Activated naive CD4-positive, alpha-beta T cell treated with anti-CD3 and anti-CD28 coated beads for 36 hours (primary cell): ENCODE measurements around the gene PPIP5K1. TPM values are rescaled to one million over a fixed set of nuclear protein-coding genes. Genes with fewer than 3 reads are reported as not detected.
"Not testable (repeated sequence)": the region's sequence is repeated elsewhere in the genome, so short reads cannot be mapped to it uniquely, and the experiment has no call there.

ENCODE experiments used
- CTCF ChIA-PET: fragments of 350-600 bp; sonication (Branson Sonifier 250); formaldehyde crosslinking; loops from one replicate; lab custom pipeline; 2021; ENCODE audit warnings: antibody characterized with exemption; lab: Charles Lee
- DNase-seq: peaks from one replicate; pipeline ENCODE4 v3.0.0-alpha.2; 2020
- H3K27ac Mint-ChIP-seq: one replicate; pipeline ENCODE4 v1.8.0; 2021; ENCODE audit warnings: mild to moderate bottlenecking, mixed read lengths
- H3K27me3 Mint-ChIP-seq: one replicate; pipeline ENCODE4 v1.8.0; 2021; ENCODE audit warnings: low read depth, mixed read lengths
- H3K36me3 Mint-ChIP-seq: one replicate; pipeline ENCODE4 v1.8.0; 2021; ENCODE audit warnings: low read depth, mixed read lengths
- H3K4me1 Mint-ChIP-seq: one replicate; pipeline ENCODE4 v1.8.0; 2021; ENCODE audit warnings: low read depth, mixed read lengths
- H3K4me3 Mint-ChIP-seq: one replicate; pipeline ENCODE4 v1.8.0; 2021; ENCODE audit warnings: mild to moderate bottlenecking, moderate library complexity, mixed read lengths
- H3K9me3 Mint-ChIP-seq: one replicate; pipeline ENCODE4 v1.8.0; 2021; ENCODE audit warnings: mixed read lengths
- intact Hi-C: fragments of 100-400 bp; cut with micrococcal nuclease; formaldehyde crosslinking; loops from one replicate; pipeline ENCODE4 v1.15.1; 2023
- total RNA-seq, 2 experiments: library from RNA; stranded (reverse); gene quantifications; one replicate each; pipeline ENCODE4 v1.2.3, GENCODE V29; 2021

Gene PPIP5K1
- total RNA-seq, 2 experiments from 2014 or later = 27.8 to 33.4 TPM

DNA sequence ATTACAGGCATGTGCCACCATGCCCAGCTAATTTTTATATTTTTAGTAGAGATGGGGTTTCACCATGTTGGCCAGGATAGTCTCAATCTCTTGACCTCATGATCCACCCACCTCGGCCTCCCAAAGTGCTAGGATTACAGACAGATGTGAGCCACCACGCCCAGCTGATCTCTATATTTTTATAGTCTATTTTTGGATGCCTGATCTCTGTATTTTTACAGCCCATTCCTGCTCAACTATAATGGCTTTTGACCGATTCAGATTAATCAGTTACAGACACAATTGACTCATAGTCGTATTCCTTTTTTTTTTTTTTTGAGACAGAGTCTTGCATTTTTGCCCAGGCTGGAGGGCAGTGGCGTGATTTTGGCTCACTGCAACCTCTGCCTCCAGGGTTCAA lies 57.2 kb downstream of the PPIP5K1 start:
- H3K9me3 Mint-ChIP-seq, H3K27ac Mint-ChIP-seq, H3K36me3 Mint-ChIP-seq, intact Hi-C loops, H3K4me1 Mint-ChIP-seq, H3K27me3 Mint-ChIP-seq, H3K4me3 Mint-ChIP-seq, CTCF ChIA-PET, DNase-seq: not testable (repeated sequence)

GRCh38 chr15:43531018-43531670 lies 58.9 kb downstream of the PPIP5K1 start:
- CTCF ChIA-PET = interaction anchor here (0.9 kb wide), 1 partner anchor 18 kb away, joined by 3 read pairs; no protein-coding TSS in a partner anchor
- Mint-ChIP-seq H3K27me3 (no peaks in the 10 kb centered on the region), H3K4me3 (no peak overlapping the region), H3K4me1 (no peaks in the 10 kb centered on the region), H3K9me3 (no peaks in the 10 kb centered on the region), H3K36me3 (no peaks in the 10 kb centered on the region), H3K27ac (no peak overlapping the region)
- no peak for DNase-seq
- intact Hi-C loops = no loop called here

GRCh38 chr15:43529587-43530345 lies 60.2 kb downstream of the PPIP5K1 start:
- H3K36me3 Mint-ChIP-seq = no peaks in the 10 kb centered on the region
- H3K27me3 Mint-ChIP-seq = no peaks in the 10 kb centered on the region
- H3K4me3 Mint-ChIP-seq = no peak overlapping the region
- H3K4me1 Mint-ChIP-seq = peaks cover 7% of the 10 kb centered on the region
- intact Hi-C loops = no loop called here
- CTCF ChIA-PET = interaction anchor here (0.9 kb wide), 1 partner anchor 17 kb away, joined by 3 read pairs; no protein-coding TSS in a partner anchor
- H3K27ac Mint-ChIP-seq = no peak overlapping the region
- DNase-seq = no peak
- H3K9me3 Mint-ChIP-seq = no peaks in the 10 kb centered on the region

GRCh38 chr15:43529141-43529540 lies 60.9 kb downstream of the PPIP5K1 start:
- CTCF ChIA-PET = interaction anchor here (0.6 to 1.0 kb wide), 3 partner anchors 15 to 281 kb away, joined by 3 to 4 read pairs (median 3); no protein-coding TSS in a partner anchor
- Mint-ChIP-seq H3K27me3 (no peaks in the 10 kb centered on the region), H3K4me1 (peaks cover 8% of the 10 kb centered on the region), H3K27ac (no peak overlapping the region), H3K9me3 (no peaks in the 10 kb centered on the region), H3K36me3 (no peaks in the 10 kb centered on the region), H3K4me3 (no peak overlapping the region)
- DNase-seq = no peak
- intact Hi-C loops = no loop called here

DNA sequence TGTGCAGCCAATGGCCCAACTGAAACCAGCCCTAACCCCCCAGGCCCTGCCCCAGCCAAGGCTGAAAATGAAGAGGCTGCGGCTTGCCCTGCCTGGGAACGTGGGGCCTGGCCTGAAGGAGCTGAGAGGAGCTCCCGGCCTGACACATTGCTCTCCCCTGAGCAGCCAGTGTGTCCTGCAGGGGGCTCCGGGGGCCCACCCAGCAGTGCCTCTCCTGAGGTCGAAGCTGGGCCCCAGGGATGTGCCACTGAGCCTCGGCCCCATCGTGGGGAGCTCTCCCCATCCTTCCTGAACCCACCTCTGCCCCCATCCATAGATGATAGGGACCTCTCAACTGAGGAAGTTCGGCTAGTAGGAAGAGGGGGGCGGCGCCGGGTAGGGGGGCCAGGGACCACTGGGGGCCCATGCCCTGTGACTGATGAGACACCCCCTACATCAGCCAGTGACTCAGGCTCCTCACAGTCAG lies 61.4 kb downstream of the PPIP5K1 start:
- Mint-ChIP-seq H3K36me3 (no peaks in the 10 kb centered on the region), H3K27ac (no peak overlapping the region), H3K4me3 (no peak overlapping the region), H3K27me3 (no peaks in the 10 kb centered on the region), H3K4me1 (peaks cover 8% of the 10 kb centered on the region), H3K9me3 (no peaks in the 10 kb centered on the region)
- intact Hi-C loops = no loop called here
- CTCF ChIA-PET = interaction anchor here (0.6 to 1.0 kb wide), 3 partner anchors 14 to 281 kb away, joined by 3 to 4 read pairs (median 3); no protein-coding TSS in a partner anchor
- DNase-seq = no peak

DNA sequence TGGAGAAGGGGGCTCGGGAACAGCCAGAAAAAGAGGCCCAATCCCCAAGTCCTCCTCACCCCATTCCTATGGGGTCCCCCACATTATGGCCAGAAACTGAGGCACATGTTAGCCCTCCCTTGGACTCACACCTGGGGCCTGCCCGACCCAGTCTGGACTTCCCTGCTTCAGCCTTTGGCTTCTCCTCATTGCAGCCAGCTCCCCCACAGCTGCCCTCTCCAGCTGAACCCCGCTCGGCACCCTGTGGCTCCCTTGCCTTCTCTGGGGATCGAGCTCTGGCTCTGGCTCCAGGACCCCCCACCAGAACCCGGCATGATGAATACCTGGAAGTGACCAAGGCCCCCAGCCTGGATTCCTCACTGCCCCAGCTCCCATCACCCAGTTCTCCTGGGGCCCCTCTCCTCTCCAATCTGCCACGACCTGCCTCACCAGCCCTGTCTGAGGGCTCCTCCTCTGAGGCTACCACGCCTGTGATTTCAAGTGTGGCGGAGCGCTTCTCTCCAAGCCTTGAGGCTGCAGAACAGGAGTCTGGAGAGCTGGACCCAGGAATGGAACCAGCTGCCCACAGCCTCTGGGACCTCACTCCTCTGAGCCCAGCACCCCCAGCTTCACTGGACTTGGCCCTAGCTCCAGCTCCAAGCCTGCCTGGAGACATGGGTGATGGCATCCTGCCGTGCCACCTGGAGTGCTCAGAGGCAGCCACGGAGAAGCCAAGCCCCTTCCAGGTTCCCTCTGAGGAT lies 62.0 kb downstream of the PPIP5K1 start:
- Mint-ChIP-seq H3K9me3 (no peaks in the 10 kb centered on the region), H3K27me3 (no peaks in the 10 kb centered on the region), H3K4me1 (peaks cover 8% of the 10 kb centered on the region), H3K27ac (no peak overlapping the region), H3K4me3 (no peak overlapping the region), H3K36me3 (no peaks in the 10 kb centered on the region)
- DNase-seq = no peak
- intact Hi-C loops = no loop called here
- CTCF ChIA-PET = interaction anchor here (0.6 to 1.0 kb wide), 3 partner anchors 14 to 261 kb away, joined by 3 to 4 read pairs (median 3); no protein-coding TSS in a partner anchor

DNA sequence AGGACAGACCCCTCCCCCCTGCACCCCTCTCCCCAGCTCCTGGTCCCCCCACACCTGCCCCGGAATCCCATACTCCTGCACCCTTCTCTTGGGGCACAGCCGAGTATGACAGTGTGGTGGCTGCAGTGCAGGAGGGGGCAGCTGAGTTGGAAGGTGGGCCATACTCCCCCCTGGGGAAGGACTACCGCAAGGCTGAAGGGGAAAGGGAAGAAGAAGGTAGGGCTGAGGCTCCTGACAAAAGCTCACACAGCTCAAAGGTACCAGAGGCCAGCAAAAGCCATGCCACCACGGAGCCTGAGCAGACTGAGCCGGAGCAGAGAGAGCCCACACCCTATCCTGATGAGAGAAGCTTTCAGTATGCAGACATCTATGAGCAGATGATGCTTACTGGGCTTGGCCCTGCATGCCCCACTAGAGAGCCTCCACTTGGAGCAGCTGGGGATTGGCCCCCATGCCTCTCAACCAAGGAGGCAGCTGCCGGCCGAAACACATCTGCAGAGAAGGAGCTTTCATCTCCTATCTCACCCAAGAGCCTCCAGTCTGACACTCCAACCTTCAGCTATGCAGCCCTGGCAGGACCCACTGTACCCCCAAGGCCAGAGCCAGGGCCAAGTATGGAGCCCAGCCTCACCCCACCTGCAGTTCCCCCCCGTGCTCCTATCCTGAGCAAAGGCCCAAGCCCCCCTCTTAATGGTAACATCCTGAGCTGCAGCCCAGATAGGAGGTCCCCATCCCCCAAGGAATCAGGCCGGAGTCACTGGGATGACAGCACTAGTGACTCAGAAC lies 62.8 kb downstream of the PPIP5K1 start:
- no peak overlapping the region for H3K4me3 Mint-ChIP-seq
- H3K27me3 Mint-ChIP-seq = no peaks in the 10 kb centered on the region
- CTCF ChIA-PET = interaction anchor here (0.6 to 1.4 kb wide), 4 partner anchors 10 to 261 kb away, joined by 3 to 4 read pairs (median 3); partner anchors contain the start of gene MAP1A
- H3K9me3 Mint-ChIP-seq = no peaks in the 10 kb centered on the region
- no peak for DNase-seq
- peaks cover 8% of the 10 kb centered on the region for H3K4me1 Mint-ChIP-seq
- H3K27ac Mint-ChIP-seq = no peak overlapping the region
- intact Hi-C loops = no loop called here
- no peaks in the 10 kb centered on the region for H3K36me3 Mint-ChIP-seq

DNA sequence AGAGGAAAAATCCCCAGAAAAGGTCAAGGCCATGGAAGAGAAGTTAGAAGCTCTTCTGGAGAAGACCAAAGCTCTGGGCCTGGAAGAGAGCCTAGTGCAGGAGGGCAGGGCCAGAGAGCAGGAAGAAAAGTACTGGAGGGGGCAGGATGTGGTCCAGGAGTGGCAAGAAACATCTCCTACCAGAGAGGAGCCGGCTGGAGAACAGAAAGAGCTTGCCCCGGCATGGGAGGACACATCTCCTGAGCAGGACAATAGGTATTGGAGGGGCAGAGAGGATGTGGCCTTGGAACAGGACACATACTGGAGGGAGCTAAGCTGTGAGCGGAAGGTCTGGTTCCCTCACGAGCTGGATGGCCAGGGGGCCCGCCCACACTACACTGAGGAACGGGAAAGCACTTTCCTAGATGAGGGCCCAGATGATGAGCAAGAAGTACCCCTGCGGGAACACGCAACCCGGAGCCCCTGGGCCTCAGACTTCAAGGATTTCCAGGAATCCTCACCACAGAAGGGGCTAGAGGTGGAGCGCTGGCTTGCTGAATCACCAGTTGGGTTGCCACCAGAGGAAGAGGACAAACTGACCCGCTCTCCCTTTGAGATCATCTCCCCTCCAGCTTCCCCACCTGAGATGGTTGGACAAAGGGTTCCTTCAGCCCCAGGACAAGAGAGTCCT lies 63.6 kb downstream of the PPIP5K1 start:
- no peak for DNase-seq
- peaks cover 8% of the 10 kb centered on the region for H3K4me1 Mint-ChIP-seq
- no peaks in the 10 kb centered on the region for H3K27me3 Mint-ChIP-seq
- H3K4me3 Mint-ChIP-seq = no peak overlapping the region
- H3K27ac Mint-ChIP-seq = no peak overlapping the region
- intact Hi-C loops = no loop called here
- CTCF ChIA-PET = interaction anchor here (0.9 to 1.6 kb wide), 4 partner anchors 9 to 86 kb away, joined by 3 to 5 read pairs (median 4); partner anchors contain the start of gene MAP1A
- no peaks in the 10 kb centered on the region for H3K36me3 Mint-ChIP-seq
- H3K9me3 Mint-ChIP-seq = no peaks in the 10 kb centered on the region

DNA sequence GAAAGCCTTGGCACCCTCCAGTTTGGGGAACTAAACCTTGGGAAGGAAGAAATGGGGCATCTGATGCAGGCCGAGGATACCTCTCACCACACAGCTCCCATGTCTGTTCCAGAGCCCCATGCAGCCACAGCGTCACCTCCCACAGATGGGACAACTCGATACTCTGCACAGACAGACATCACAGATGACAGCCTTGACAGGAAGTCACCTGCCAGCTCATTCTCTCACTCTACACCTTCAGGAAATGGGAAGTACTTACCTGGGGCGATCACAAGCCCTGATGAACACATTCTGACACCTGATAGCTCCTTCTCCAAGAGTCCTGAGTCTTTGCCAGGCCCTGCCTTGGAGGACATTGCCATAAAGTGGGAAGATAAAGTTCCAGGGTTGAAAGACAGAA lies 64.9 kb downstream of the PPIP5K1 start:
- Mint-ChIP-seq H3K27ac (no peak overlapping the region), H3K27me3 (no peaks in the 10 kb centered on the region), H3K9me3 (no peaks in the 10 kb centered on the region), H3K4me1 (peaks cover 8% of the 10 kb centered on the region), H3K36me3 (no peaks in the 10 kb centered on the region), H3K4me3 (no peak overlapping the region)
- peak; percentile 23 for DNase-seq
- CTCF ChIA-PET = interaction anchor here (1.6 kb wide), 1 partner anchor 11 kb away, joined by 5 read pairs; no protein-coding TSS in a partner anchor
- intact Hi-C loops = no loop called here

- Mint-ChIP-seq H3K4me1 (peaks cover 8% of the 10 kb centered on the region), H3K36me3 (no peaks in the 10 kb centered on the region), H3K27me3 (no peaks in the 10 kb centered on the region), H3K27ac (no peak overlapping the region), H3K4me3 (no peak overlapping the region), H3K9me3 (no peaks in the 10 kb centered on the region)
- CTCF ChIA-PET = interaction anchor here (1.6 to 2.1 kb wide), 2 partner anchors 10 to 40 kb away, joined by 5 read pairs; no protein-coding TSS in a partner anchor
- intact Hi-C loops = no loop called here
- no peak for DNase-seq
Observed at GRCh38 chr15:43524254-43524845, 65.7 kb downstream of the PPIP5K1 start.

DNA sequence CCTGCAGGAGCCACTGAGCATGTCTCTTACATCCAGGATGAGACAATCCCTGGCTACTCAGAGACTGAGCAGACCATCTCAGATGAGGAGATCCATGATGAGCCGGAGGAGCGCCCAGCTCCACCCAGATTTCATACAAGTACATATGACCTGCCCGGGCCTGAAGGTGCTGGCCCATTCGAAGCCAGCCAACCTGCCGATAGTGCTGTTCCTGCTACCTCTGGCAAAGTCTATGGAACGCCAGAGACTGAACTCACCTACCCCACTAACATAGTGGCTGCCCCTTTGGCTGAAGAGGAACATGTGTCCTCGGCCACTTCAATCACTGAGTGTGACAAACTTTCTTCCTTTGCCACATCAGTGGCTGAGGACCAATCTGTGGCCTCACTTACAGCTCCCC lies 66.4 kb downstream of the PPIP5K1 start:
- H3K4me1 Mint-ChIP-seq = peaks cover 10% of the 10 kb centered on the region
- H3K27me3 Mint-ChIP-seq = peaks cover under 1% of the 10 kb centered on the region
- CTCF ChIA-PET = interaction anchor here (1.2 to 2.1 kb wide), 2 partner anchors 9 to 40 kb away, joined by 5 read pairs; no protein-coding TSS in a partner anchor
- H3K4me3 Mint-ChIP-seq = no peak overlapping the region
- no peak for DNase-seq
- H3K36me3 Mint-ChIP-seq = no peaks in the 10 kb centered on the region
- no peaks in the 10 kb centered on the region for H3K9me3 Mint-ChIP-seq
- no peak overlapping the region for H3K27ac Mint-ChIP-seq
- intact Hi-C loops = no loop called here
